Liver (tissue), 3 donors: ENCODE data around the gene GGT1.
"Not testable (repeated sequence)": the region's sequence is repeated elsewhere in the genome, so short reads cannot be mapped to it uniquely, and the experiment has no call there.

Source experiments
- SP1 ChIP-seq: IDR thresholded peaks from 2 replicates; pipeline ENCODE4 v1.6.1; 2018; ENCODE audit warnings: antibody characterized with exemption, mild to moderate bottlenecking
- YY1 ChIP-seq: IDR thresholded peaks from 2 replicates; pipeline ENCODE4 v1.6.1; 2016; ENCODE audit warnings: antibody characterized with exemption, mild to moderate bottlenecking
- TF ChIP-seq, protein P1 (sequence below): fragments of 150-350 bp; IDR thresholded peaks from 2 replicates; pipeline ENCODE4 v1.5.1; 2017; ENCODE audit warnings: improper control_type of control experiment, low read depth, low read length; ENCODE audit not compliant: missing input control
- TF ChIP-seq, protein P2 (sequence below): IDR thresholded peaks from 2 replicates; pipeline ENCODE4 v1.6.1; 2016; ENCODE audit warnings: antibody characterized with exemption, mild to moderate bottlenecking
- TF ChIP-seq, protein P3 (sequence below): IDR thresholded peaks from 2 replicates; pipeline ENCODE4 v1.6.1; 2016; ENCODE audit warnings: antibody characterized with exemption
- donor health status: healthy.
- donor health status: healthy.

DNA sequence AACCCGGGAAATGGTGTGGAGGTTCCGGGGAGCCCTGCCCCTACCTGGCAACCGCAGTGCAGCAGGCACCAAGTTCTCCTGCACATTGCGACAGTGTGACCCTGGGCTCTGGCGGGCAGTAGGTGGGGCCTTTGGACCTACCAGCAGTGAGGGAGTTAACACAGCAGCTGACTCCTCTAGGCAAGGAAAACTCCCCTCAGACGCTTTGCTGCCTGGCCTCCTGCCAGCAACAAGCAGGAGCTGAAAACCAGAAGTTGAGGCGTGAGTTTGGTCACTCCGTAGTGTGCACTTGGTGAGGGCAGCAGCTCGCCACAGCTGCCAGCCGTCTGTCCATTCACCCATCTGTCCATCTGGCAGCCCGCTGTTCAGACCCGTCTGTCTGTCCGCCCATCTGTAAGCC is 29.6 kb downstream of the GGT1 start:
- TF ChIP-seq, protein P1, sequence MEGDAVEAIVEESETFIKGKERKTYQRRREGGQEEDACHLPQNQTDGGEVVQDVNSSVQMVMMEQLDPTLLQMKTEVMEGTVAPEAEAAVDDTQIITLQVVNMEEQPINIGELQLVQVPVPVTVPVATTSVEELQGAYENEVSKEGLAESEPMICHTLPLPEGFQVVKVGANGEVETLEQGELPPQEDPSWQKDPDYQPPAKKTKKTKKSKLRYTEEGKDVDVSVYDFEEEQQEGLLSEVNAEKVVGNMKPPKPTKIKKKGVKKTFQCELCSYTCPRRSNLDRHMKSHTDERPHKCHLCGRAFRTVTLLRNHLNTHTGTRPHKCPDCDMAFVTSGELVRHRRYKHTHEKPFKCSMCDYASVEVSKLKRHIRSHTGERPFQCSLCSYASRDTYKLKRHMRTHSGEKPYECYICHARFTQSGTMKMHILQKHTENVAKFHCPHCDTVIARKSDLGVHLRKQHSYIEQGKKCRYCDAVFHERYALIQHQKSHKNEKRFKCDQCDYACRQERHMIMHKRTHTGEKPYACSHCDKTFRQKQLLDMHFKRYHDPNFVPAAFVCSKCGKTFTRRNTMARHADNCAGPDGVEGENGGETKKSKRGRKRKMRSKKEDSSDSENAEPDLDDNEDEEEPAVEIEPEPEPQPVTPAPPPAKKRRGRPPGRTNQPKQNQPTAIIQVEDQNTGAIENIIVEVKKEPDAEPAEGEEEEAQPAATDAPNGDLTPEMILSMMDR, result not testable (repeated sequence)
- TF ChIP-seq, protein P2, sequence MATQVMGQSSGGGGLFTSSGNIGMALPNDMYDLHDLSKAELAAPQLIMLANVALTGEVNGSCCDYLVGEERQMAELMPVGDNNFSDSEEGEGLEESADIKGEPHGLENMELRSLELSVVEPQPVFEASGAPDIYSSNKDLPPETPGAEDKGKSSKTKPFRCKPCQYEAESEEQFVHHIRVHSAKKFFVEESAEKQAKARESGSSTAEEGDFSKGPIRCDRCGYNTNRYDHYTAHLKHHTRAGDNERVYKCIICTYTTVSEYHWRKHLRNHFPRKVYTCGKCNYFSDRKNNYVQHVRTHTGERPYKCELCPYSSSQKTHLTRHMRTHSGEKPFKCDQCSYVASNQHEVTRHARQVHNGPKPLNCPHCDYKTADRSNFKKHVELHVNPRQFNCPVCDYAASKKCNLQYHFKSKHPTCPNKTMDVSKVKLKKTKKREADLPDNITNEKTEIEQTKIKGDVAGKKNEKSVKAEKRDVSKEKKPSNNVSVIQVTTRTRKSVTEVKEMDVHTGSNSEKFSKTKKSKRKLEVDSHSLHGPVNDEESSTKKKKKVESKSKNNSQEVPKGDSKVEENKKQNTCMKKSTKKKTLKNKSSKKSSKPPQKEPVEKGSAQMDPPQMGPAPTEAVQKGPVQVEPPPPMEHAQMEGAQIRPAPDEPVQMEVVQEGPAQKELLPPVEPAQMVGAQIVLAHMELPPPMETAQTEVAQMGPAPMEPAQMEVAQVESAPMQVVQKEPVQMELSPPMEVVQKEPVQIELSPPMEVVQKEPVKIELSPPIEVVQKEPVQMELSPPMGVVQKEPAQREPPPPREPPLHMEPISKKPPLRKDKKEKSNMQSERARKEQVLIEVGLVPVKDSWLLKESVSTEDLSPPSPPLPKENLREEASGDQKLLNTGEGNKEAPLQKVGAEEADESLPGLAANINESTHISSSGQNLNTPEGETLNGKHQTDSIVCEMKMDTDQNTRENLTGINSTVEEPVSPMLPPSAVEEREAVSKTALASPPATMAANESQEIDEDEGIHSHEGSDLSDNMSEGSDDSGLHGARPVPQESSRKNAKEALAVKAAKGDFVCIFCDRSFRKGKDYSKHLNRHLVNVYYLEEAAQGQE, result not testable (repeated sequence)
- TF ChIP-seq, protein P3, sequence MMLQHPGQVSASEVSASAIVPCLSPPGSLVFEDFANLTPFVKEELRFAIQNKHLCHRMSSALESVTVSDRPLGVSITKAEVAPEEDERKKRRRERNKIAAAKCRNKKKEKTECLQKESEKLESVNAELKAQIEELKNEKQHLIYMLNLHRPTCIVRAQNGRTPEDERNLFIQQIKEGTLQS, result not testable (repeated sequence)
- not testable (repeated sequence) for TF ChIP-seq SP1, YY1
